Ramos (cell line): ENCODE measurements around the gene AEBP1.

Experiments used
- in situ Hi-C: fragments of 300-500 bp; cut with MboI; formaldehyde crosslinking; loops from one replicate; pipeline ENCODE4 v1.14.3; 2022; ENCODE audit warnings: low sequenced_read_pairs; ENCODE audit not compliant: unreplicated experiment

AEBP1 gene

GRCh38 chr7:44101303-44101965 is 2.7 kb upstream of the AEBP1 start:
- in situ Hi-C loops: no loop called here

- in situ Hi-C loops: no loop called here
These were observed 1.9 kb upstream of the AEBP1 start for GRCh38 chr7:44101966-44102845.

GRCh38 chr7:44102846-44103565 is 1.1 kb upstream of the AEBP1 start:
- in situ Hi-C loops: no loop called here

- in situ Hi-C loops: no loop called here
These were observed 601 bp upstream of the AEBP1 start for GRCh38 chr7:44103566-44103922.

- in situ Hi-C loops: no loop called here
These were observed 971 bp downstream of the AEBP1 start for GRCh38 chr7:44104860-44105771.

GRCh38 chr7:44105832-44106231 is 1.7 kb downstream of the AEBP1 start:
- in situ Hi-C loops: no loop called here

- in situ Hi-C loops: no loop called here
These were observed 2.3 kb downstream of the AEBP1 start for GRCh38 chr7:44106311-44107065.

GRCh38 chr7:44107116-44107960 is 3.2 kb downstream of the AEBP1 start:
- in situ Hi-C loops: no loop called here

GRCh38 chr7:44107961-44108767 is 4.0 kb downstream of the AEBP1 start:
- in situ Hi-C loops: no loop called here

GRCh38 chr7:44108768-44109750 is 4.9 kb downstream of the AEBP1 start:
- in situ Hi-C loops: no loop called here

- in situ Hi-C loops: no loop called here
These were observed 5.8 kb downstream of the AEBP1 start for GRCh38 chr7:44109991-44110390.

GRCh38 chr7:44110719-44111635 is 6.8 kb downstream of the AEBP1 start:
- in situ Hi-C loops: no loop called here

- in situ Hi-C loops: no loop called here
These were observed 7.6 kb downstream of the AEBP1 start for GRCh38 chr7:44111761-44112160.

- in situ Hi-C loops: no loop called here
These were observed 8.3 kb downstream of the AEBP1 start for GRCh38 chr7:44112231-44112996.
